A673 (cell line): ENCODE data around the gene ATP10B.

Experiments
- CTCF ChIP-seq: fragments of 300-800, 200-600 bp; sonication (generic); conservative IDR thresholded peaks from 2 replicates; pipeline ENCODE4 v1.5.1; 2017; ENCODE audit warnings: low read depth, mild to moderate bottlenecking, antibody characterized with exemption, low read length, moderate library complexity, mixed read lengths
- EZH2 ChIP-seq: fragments of 200-600 bp; sonication (generic); IDR thresholded peaks from 2 replicates; pipeline ENCODE4 v1.6.1; 2017; ENCODE audit warnings: borderline replicate concordance, low read depth, mild to moderate bottlenecking, mixed read lengths, antibody characterized with exemption, low read length; ENCODE audit not compliant: poor library complexity, severe bottlenecking

DNA sequence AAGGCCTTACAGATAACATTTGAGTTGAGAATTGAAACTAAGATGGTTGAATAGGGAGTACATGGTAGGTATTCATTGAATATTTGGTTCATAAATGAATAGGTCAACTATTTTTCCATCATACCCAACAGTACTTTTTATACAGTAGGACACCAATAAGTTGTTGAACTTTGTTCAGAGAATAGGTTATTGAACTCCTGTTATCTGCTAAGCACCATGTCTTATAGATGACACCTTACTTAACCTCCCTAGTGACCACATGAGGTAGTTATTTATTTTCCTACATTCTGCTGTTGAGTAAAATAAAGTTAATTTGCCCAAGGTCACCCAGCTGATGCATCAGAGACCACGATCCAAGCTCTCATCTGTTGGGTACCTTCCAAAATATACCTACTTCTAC is 49.6 kb upstream of the ATP10B start:
- TF ChIP-seq CTCF (no peak), EZH2 (no peak)
